ENCODE measurements around the gene PRDM5. TPM values are rescaled to one million over a fixed set of nuclear protein-coding genes. Genes with fewer than 3 reads are reported as not detected.

Gene PRDM5
- total RNA-seq, 6 donors from 2014 or later, result 8.0 to 28.3 (median 18.9) TPM

GRCh38 chr4:120714417-120715010, 208.0 kb downstream of the PRDM5 start:
- ATAC-seq (ENCODE audit: low FRiP score in 2 of 2), result no peak
- H3K4me1 ChIP-seq, result peaks cover 0 to 2% (median 0%) of the 10 kb centered on the region in 4 donors
- no peaks in the 10 kb centered on the region for H3K9me3 ChIP-seq
- H3K4me3 ChIP-seq, result no peak overlapping the region
- H3K27me3 ChIP-seq, result no peaks in the 10 kb centered on the region
- no peaks in the 10 kb centered on the region for H3K36me3 ChIP-seq
- no peak overlapping the region for H3K27ac ChIP-seq
- no peak for TF ChIP-seq POLR2A (IDR thresholded peaks at IDR 0.05)
- TF ChIP-seq POLR2AphosphoS5 (IDR thresholded peaks at IDR 0.05), result no peak
- no peak for TF ChIP-seq EP300 (IDR thresholded peaks at IDR 0.05)
- no peak for TF ChIP-seq CTCF (IDR thresholded peaks at IDR 0.05)
- DNase-seq, result no peak
- WGBS, 2 donors, result 43 to 48% methylated on average over 4 of the region's 4 CpGs

- Histone ChIP-seq H3K4me3 (no peak overlapping the region), H3K27me3 (no peaks in the 10 kb centered on the region), H3K27ac (no peak overlapping the region), H3K4me1 (peaks cover 0 to 3% (median 0%) of the 10 kb centered on the region in 4 donors), H3K9me3 (no peaks in the 10 kb centered on the region), H3K36me3 (no peaks in the 10 kb centered on the region)
- WGBS, 2 donors, result 74 to 76% methylated on average over 3 of the region's 3 CpGs
- TF ChIP-seq POLR2A (IDR thresholded peaks at IDR 0.05) (no peak), EP300 (IDR thresholded peaks at IDR 0.05) (no peak), CTCF (IDR thresholded peaks at IDR 0.05) (no peak), POLR2AphosphoS5 (IDR thresholded peaks at IDR 0.05) (no peak)
- no peak for DNase-seq
- no peak for ATAC-seq (ENCODE audit: low FRiP score in 2 of 2)
These were observed 212.5 kb downstream of the PRDM5 start for GRCh38 chr4:120709991-120710390.

- 88 to 91% methylated on average over 6 of the region's 6 CpGs for WGBS, 2 donors
- ATAC-seq (ENCODE audit: low FRiP score in 2 of 2) (no peak), DNase-seq (no peak)
- TF ChIP-seq EP300 (IDR thresholded peaks at IDR 0.05), result no peak
- no peak for TF ChIP-seq POLR2A (IDR thresholded peaks at IDR 0.05)
- TF ChIP-seq POLR2AphosphoS5 (IDR thresholded peaks at IDR 0.05), result no peak
- no peak for TF ChIP-seq CTCF (IDR thresholded peaks at IDR 0.05)
- Histone ChIP-seq H3K4me3 (no peak overlapping the region), H3K27me3 (no peaks in the 10 kb centered on the region), H3K27ac (no peak overlapping the region), H3K9me3 (no peaks in the 10 kb centered on the region), H3K4me1 (peaks cover 0 to 1% (median 0%) of the 10 kb centered on the region in 4 donors), H3K36me3 (no peaks in the 10 kb centered on the region)
These were observed 218.0 kb downstream of the PRDM5 start for GRCh38 chr4:120704538-120704937.

- DNase-seq, result no peak
- H3K9me3 ChIP-seq, result no peaks in the 10 kb centered on the region
- no peaks in the 10 kb centered on the region for H3K36me3 ChIP-seq
- H3K27ac ChIP-seq, result no peak overlapping the region
- no peak for ATAC-seq (ENCODE audit: low FRiP score in 2 of 2)
- no peak overlapping the region for H3K4me3 ChIP-seq
- no peaks in the 10 kb centered on the region for H3K4me1 ChIP-seq
- WGBS, 2 donors, result 52% methylated on average over 1 of the region's 1 CpG
- no peaks in the 10 kb centered on the region for H3K27me3 ChIP-seq
- TF ChIP-seq CTCF (IDR thresholded peaks at IDR 0.05), result no peak
- TF ChIP-seq POLR2AphosphoS5 (IDR thresholded peaks at IDR 0.05), result no peak
- TF ChIP-seq POLR2A (IDR thresholded peaks at IDR 0.05), result no peak
These were observed 218.6 kb downstream of the PRDM5 start for GRCh38 chr4:120703908-120704307.

- 89 to 92% methylated on average over 1 of the region's 1 CpG for WGBS, 2 donors
- no peaks in the 10 kb centered on the region for H3K9me3 ChIP-seq
- H3K4me3 ChIP-seq, result no peak overlapping the region
- TF ChIP-seq CTCF (IDR thresholded peaks at IDR 0.05), result no peak
- ATAC-seq (ENCODE audit: low FRiP score in 2 of 2) (no peak), DNase-seq (no peak)
- H3K4me1 ChIP-seq, result no peaks in the 10 kb centered on the region
- no peak overlapping the region for H3K27ac ChIP-seq
- H3K36me3 ChIP-seq, result no peaks in the 10 kb centered on the region
- H3K27me3 ChIP-seq, result no peaks in the 10 kb centered on the region
These were observed 223.2 kb downstream of the PRDM5 start for GRCh38 chr4:120699354-120699753.
